Fibroblast of villous mesenchyme (primary cell): ENCODE data around the gene LINC00305. TPM values are rescaled to one million over a fixed set of nuclear protein-coding genes. Genes with fewer than 3 reads are reported as not detected.

Experiments used
- DNase-seq: peaks from one replicate; pipeline ENCODE4 v3.0.0-alpha.2; 2010; ENCODE audit warnings: low read depth
- H3K4me3 ChIP-seq: 2 replicates; pipeline ENCODE4 v1.5.1; 2011; ENCODE audit warnings: low read depth, mild to moderate bottlenecking, low read length
- total RNA-seq: library from RNA; depleted of rRNA; stranded (reverse); fragments of >200 nt; gene quantifications from 2 replicates; pipeline ENCODE4 v1.2.3, GENCODE V29; 2012
- TF ChIP-seq, protein P1 (sequence below): IDR thresholded peaks from 2 replicates; pipeline ENCODE4 v1.5.1; 2012; ENCODE audit warnings: low read depth, mild to moderate bottlenecking, low read length; ENCODE audit not compliant: insufficient read depth

The LINC00305 gene
- total RNA-seq, result not detected in 2 replicates

DNA sequence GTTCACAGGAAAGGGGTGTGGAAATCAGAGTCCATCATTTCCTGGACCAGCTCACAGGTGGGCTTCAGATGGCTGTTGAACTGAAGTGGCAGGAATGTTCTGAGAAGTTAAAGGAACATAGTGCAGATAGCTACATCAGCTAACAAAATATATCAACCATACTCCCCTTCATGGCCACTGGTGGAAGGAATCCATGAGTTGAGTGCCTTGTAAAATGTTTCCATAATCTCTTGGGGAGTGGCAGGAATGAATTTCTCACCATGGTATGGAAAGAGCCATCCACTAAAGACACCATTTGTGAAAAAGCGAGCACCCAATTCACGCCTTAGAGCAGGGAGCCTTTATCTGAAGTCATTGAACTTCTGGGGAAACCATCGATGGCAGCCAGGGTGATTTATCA is at the start of gene LINC00305:
Gene LINC00305, minus strand, starts transcription at position 101 of the 400 bp plus-strand sequence.
- no peak within 1 kb of the TSS for H3K4me3 ChIP-seq
- no peak for DNase-seq
- TF ChIP-seq, protein P1, sequence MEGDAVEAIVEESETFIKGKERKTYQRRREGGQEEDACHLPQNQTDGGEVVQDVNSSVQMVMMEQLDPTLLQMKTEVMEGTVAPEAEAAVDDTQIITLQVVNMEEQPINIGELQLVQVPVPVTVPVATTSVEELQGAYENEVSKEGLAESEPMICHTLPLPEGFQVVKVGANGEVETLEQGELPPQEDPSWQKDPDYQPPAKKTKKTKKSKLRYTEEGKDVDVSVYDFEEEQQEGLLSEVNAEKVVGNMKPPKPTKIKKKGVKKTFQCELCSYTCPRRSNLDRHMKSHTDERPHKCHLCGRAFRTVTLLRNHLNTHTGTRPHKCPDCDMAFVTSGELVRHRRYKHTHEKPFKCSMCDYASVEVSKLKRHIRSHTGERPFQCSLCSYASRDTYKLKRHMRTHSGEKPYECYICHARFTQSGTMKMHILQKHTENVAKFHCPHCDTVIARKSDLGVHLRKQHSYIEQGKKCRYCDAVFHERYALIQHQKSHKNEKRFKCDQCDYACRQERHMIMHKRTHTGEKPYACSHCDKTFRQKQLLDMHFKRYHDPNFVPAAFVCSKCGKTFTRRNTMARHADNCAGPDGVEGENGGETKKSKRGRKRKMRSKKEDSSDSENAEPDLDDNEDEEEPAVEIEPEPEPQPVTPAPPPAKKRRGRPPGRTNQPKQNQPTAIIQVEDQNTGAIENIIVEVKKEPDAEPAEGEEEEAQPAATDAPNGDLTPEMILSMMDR, result no peak

DNA sequence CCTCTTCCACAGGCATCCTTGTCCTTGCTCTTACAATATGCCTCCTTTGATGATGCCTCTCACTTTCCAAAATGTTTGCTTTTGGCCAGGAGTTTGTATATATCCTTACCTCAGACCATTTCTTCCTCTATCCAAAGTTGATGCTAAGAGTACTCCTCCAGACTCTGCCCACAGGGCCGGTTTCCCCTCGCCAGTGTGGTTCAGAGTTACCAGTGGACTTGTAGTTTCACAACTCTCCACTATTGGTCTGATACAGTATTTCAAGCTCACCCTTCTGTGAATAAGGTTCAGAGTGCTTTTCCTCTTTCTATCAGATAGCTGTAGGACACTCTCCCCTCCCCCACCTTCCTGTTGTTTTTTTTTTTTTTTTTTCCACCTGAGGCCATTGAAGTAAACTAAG is 42.2 kb upstream of the LINC00305 start:
- DNase-seq, result no peak
- TF ChIP-seq, protein P1, result no peak

DNA sequence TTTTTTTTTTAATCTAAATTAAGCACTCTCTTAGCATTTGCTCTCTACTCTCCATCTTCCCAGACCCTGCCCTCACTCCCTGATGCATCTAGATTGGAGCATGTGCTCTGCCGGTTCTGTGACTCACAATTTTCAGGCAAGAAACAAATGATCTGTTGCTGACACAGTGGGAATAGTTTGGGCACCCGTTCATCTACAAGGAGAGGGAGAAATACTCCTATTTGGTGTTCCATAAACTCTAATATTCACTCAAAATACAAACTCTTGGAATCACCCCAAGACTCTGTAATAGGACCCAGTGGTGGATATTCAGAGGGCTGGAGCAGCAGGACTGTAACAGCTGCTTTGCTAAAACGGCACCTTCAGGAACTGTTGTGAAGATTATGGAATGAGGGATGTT is 37.1 kb upstream of the LINC00305 start:
- TF ChIP-seq, protein P1, result no peak
- DNase-seq, result no peak
- no peak overlapping the region for H3K4me3 ChIP-seq

More for the DNA sequence above, 42.2 kb upstream of the LINC00305 start:
- H3K4me3 ChIP-seq, result no peak overlapping the region

DNA sequence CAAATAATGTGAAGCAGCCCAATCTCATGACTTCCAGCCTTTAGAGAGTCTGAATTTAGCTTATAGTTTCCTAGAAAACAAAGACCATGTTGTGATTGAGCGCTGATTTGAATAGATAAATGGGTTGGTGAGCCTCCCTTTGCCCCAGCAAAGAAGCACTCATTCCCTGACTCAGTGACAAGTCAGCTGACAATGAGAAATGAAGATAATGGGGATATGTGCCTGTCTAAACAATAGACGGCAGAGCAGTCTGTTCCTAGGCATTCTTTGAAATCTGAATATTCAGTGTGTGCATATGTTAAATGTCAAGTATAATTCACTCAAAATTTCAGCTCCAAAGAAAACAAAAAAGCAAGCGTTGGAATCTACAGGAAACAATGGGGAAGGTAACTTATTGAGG is 34.8 kb upstream of the LINC00305 start:
- TF ChIP-seq, protein P1, result no peak
- no peak for DNase-seq
- no peak overlapping the region for H3K4me3 ChIP-seq

DNA sequence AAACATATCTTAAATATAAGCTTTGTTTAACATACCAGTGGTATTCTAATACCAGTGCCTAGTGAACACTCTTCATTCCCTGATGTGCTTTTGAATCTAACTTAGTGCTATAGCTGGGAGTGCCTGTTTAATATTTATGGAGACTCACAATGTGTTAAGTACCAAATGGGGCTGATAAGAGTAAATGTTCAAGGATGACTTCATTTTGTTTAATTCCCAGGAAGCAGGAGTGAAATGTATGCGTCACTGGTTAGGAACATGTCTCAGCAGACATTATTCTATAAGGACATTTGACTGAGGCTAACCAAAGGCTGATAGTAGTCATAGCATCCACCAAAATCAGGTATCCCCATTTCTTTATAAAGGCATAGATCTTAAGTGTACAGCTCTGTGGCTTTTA is 31.7 kb upstream of the LINC00305 start:
- H3K4me3 ChIP-seq, result no peak overlapping the region
- DNase-seq, result no peak
- TF ChIP-seq, protein P1, result no peak

DNA sequence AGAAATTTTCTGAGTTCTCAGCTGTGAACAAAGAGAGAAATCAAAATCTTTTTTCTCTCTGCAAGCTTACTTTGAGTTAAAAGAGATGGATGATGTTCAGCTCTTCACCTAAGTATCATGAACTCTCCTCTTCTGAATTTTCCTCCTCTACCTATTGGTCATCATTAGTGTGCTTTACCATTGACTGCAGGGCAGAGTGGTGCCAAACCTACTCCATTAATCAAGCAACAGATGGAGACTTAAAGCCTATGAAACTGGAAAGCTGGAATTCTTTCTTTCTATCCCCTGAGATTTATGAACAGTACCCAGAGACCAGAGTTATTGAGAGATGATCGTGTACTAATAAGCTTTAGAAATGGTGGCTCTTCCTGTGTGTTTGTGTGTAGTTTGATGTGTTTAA is 31.3 kb upstream of the LINC00305 start:
- no peak overlapping the region for H3K4me3 ChIP-seq
- TF ChIP-seq, protein P1, result no peak
- no peak for DNase-seq

DNA sequence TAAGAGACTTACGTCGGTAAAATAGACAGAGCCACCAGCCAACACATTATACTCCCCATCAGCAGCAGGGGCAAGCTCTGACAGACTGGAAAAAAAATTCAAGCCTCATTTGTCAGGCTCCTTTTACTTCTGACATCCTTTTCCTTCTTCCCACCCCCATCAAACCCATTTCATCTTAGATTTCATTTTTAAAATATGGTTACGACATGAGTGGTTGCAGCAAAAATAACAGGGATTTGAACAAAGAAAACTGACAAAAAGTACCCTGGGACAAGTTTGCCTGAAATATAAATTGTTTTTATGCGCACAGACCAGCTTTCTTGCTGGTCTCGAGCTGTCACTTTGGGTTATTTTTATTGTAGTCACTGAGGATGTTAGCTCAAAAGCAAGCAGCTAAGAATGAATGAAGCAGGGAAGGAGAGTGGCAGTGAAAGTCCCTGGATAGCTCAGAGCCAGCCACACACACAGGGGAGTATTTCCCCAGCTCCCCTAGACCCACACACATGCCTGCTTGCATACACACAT is 30.7 kb upstream of the LINC00305 start:
- H3K4me3 ChIP-seq, result no peak overlapping the region
- TF ChIP-seq, protein P1, result no peak
- no peak for DNase-seq
